OCI-LY7 (cell line): Measurements from ENCODE around the gene CKS2. TPM values are rescaled to one million over a fixed set of nuclear protein-coding genes. Genes with fewer than 3 reads are reported as not detected.
"Not testable (repeated sequence)": the region's sequence is repeated elsewhere in the genome, so short reads cannot be mapped to it uniquely, and the experiment has no call there.

ENCODE experiments used
- BruUV-seq: library from RNA; stranded (reverse); fragments of 400-500 nt; replicated peaks from 2 replicates; lab custom pipeline; 2021; lab: Mats Ljungman, UMichigan
- CTCF ChIA-PET: fragments of 300-600 bp; sonication (Branson Sonifier 250); formaldehyde crosslinking; loops from one replicate; lab custom pipeline; 2022; ENCODE audit warnings: antibody characterized with exemption; ENCODE audit not compliant: unreplicated experiment; lab: Charles Lee
- POLR2A ChIA-PET: fragments of 300-600 bp; sonication (Branson Sonifier 250); formaldehyde crosslinking; loops from one replicate; lab custom pipeline; 2022; ENCODE audit warnings: antibody characterized with exemption; lab: Charles Lee
- DNase-seq: peaks from one replicate; pipeline ENCODE4 v3.0.0-alpha.2; 2015; ENCODE audit warnings: low spot score
- H2AFZ ChIP-seq: fragments of 200-600 bp; sonication (generic), shearing (Covaris generic); 2 replicates; pipeline ENCODE4 v1.6.1; 2014; ENCODE audit warnings: mild to moderate bottlenecking, antibody characterized with exemption, low read length, moderate library complexity
- H3K27ac ChIP-seq: fragments of 200-600 bp; sonication (generic); 2 replicates; pipeline ENCODE4 v1.5.1; 2014; ENCODE audit warnings: mixed run types, low read depth, mild to moderate bottlenecking, moderate library complexity, low read length, inconsistent platforms; ENCODE audit not compliant: poor library complexity, severe bottlenecking
- H3K36me3 ChIP-seq: fragments of 200-600 bp; sonication (generic); 2 replicates; pipeline ENCODE4 v1.6.1; 2014; ENCODE audit warnings: mild to moderate bottlenecking, antibody characterized with exemption, low read length, moderate library complexity, mixed read lengths; ENCODE audit not compliant: insufficient read depth
- H3K4me1 ChIP-seq: fragments of 200-600 bp; sonication (generic); 2 replicates; pipeline ENCODE4 v1.5.1; 2014; ENCODE audit warnings: mild to moderate bottlenecking, low read length; ENCODE audit not compliant: insufficient read depth, poor library complexity, severe bottlenecking
- H3K4me2 ChIP-seq: fragments of 200-600 bp; sonication (generic); 2 replicates; pipeline ENCODE4 v1.6.1; 2014; ENCODE audit warnings: mild to moderate bottlenecking, low read length
- H3K4me3 ChIP-seq: fragments of 200-600 bp; sonication (generic); 2 replicates; pipeline ENCODE4 v1.5.1; 2014; ENCODE audit warnings: mild to moderate bottlenecking, low read depth, low read length; ENCODE audit not compliant: poor library complexity, severe bottlenecking
- H3K79me2 ChIP-seq: fragments of 200-600 bp; sonication (generic); 2 replicates; pipeline ENCODE4 v1.6.1; 2016; ENCODE audit warnings: low read depth, mild to moderate bottlenecking, low read length, moderate library complexity, mixed read lengths; ENCODE audit not compliant: insufficient read depth
- H3K9me2 ChIP-seq: fragments of 200-600 bp; sonication (generic); 2 replicates; pipeline ENCODE4 v1.6.1; 2016; ENCODE audit warnings: mild to moderate bottlenecking, low read length, mixed read lengths; ENCODE audit not compliant: insufficient read depth
- H3K9me3 ChIP-seq: fragments of 200-600 bp; sonication (generic); 2 replicates; pipeline ENCODE4 v1.6.1; 2014; ENCODE audit warnings: mild to moderate bottlenecking, mixed run types, low read length, mixed read lengths
- H4K20me1 ChIP-seq: fragments of 200-600 bp; sonication (generic); 2 replicates; pipeline ENCODE4 v1.6.1; 2014; ENCODE audit warnings: mild to moderate bottlenecking, antibody characterized with exemption, low read length, moderate library complexity, mixed read lengths; ENCODE audit not compliant: insufficient read depth
- CTCF ChIP-seq: fragments of 200-600 bp; sonication (generic); conservative IDR thresholded peaks from 2 replicates; pipeline ENCODE4 v1.5.1; 2014; ENCODE audit warnings: mild to moderate bottlenecking, antibody characterized with exemption, low read length, moderate library complexity, mixed read lengths
- EZH2phosphoT487 ChIP-seq: fragments of 200-600 bp; sonication (generic); IDR thresholded peaks from 2 replicates; pipeline ENCODE4 v1.6.1; 2018; ENCODE audit warnings: low read depth, borderline replicate concordance, mild to moderate bottlenecking, mixed run types, antibody characterized with exemption, low read length, moderate library complexity, mixed read lengths
- intact Hi-C: fragments of 100-400 bp; cut with micrococcal nuclease; formaldehyde crosslinking; loops from one replicate; pipeline ENCODE4 v1.10.0; 2022; ENCODE audit not compliant: unreplicated experiment
- total RNA-seq, 2 experiments: library from RNA; depleted of rRNA in 1 of 2; stranded (reverse); fragments of >200 nt in 1 of 2; shearing (Covaris generic) in 1 of 2; gene quantifications; 2 replicates each; pipeline ENCODE4 v1.2.3, GENCODE V29; 2014 to 2022

The CKS2 gene
- total RNA-seq, 2 experiments from 2014 or later, result 285 to 299 TPM

DNA sequence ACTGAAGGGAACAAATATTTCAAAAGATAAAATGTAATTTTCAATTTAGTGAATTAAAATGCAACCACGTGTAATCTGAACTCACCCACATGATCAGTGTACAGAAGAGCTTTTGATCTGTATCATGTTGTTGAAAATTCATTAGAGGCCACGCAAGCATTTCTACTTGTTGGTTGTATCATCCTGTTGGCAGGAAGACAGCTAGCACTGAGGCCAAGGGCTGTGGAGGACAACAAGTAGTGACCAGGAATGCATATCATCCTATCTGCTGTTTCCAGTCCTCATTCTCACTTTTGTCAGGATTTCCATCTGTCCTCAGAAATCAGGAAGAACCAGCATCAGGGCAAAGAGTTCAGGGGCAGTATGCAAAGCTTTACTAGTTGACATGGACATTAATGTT, 29.9 kb upstream of the CKS2 start:
- H2AFZ ChIP-seq, result no peak overlapping the region
- H3K9me2 ChIP-seq, result no peaks in the 10 kb centered on the region
- intact Hi-C loops, result no loop called here
- POLR2A ChIA-PET, result no interaction called here
- no peaks in the 10 kb centered on the region for H4K20me1 ChIP-seq
- no peak for DNase-seq
- no peak overlapping the region for H3K4me2 ChIP-seq
- CTCF ChIA-PET, result no interaction called here
- H3K27ac ChIP-seq, result no peak overlapping the region
- no peaks in the 10 kb centered on the region for H3K36me3 ChIP-seq
- TF ChIP-seq EZH2phosphoT487, result no peak
- TF ChIP-seq CTCF, result no peak
- no peaks in the 10 kb centered on the region for H3K9me3 ChIP-seq
- no peak overlapping the region for H3K4me3 ChIP-seq
- no peaks in the 10 kb centered on the region for H3K4me1 ChIP-seq
- no TSS peak for BruUV-seq
- H3K79me2 ChIP-seq, result no peaks in the 10 kb centered on the region

DNA sequence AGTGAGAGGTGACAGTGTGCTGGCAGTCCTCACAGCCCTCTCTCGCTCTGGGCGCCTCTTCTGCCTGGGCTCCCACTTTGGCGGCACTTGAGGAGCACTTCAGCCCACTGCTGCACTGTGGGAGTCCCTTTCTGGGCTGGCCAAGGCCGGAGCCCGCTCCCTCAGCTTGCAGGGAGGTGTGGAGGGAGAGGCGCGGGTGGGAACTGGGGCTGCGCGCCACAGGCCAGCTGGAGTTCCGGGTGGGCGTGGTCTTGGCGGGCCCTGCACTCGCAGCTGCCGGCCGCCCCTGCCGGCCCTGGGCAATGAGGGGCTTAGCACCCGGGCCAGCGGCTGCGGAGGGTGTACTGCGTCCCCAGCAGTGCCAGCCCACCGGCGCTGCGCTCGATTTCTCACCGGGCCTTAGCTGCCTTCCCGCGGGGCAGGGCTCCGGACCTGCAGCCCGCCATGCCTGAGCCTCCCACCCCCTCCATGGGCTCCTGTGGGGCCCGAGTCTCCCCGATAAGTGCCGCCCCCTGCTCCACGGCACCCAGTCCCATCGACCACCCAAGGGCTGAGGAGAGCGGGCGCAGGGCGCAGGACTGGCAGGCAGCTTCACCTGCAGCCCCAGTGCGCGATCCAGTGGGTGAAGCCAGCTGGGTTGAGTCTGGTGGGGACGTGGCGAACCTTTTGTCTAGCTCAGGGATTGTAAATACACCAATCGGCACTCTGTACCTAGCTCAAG, 28.6 kb upstream of the CKS2 start:
- H3K9me2 ChIP-seq, DNase-seq, H3K4me2 ChIP-seq, H3K36me3 ChIP-seq, H4K20me1 ChIP-seq, POLR2A ChIA-PET, H3K4me1 ChIP-seq, H2AFZ ChIP-seq, H3K79me2 ChIP-seq, H3K27ac ChIP-seq, BruUV-seq, intact Hi-C loops, H3K4me3 ChIP-seq, CTCF ChIA-PET, H3K9me3 ChIP-seq: not testable (repeated sequence)

GRCh38 chr9:89284076-89284475, 26.9 kb upstream of the CKS2 start:
- H2AFZ ChIP-seq, result no peak overlapping the region
- no peak overlapping the region for H3K27ac ChIP-seq
- H3K4me2 ChIP-seq, result no peak overlapping the region
- H3K9me3 ChIP-seq, result no peaks in the 10 kb centered on the region
- BruUV-seq, result no TSS peak
- ChIA-PET CTCF (no interaction called here), POLR2A (no interaction called here)
- TF ChIP-seq EZH2phosphoT487, result no peak
- TF ChIP-seq CTCF, result no peak
- H3K4me3 ChIP-seq, result no peak overlapping the region
- H3K79me2 ChIP-seq, result no peaks in the 10 kb centered on the region
- H3K9me2 ChIP-seq, result no peaks in the 10 kb centered on the region
- no peaks in the 10 kb centered on the region for H3K36me3 ChIP-seq
- DNase-seq, result no peak
- H4K20me1 ChIP-seq, result no peaks in the 10 kb centered on the region
- no peaks in the 10 kb centered on the region for H3K4me1 ChIP-seq
- intact Hi-C loops, result no loop called here
